Stimulated activated CD8-positive, alpha-beta memory T cell treated with anti-CD3 and anti-CD28 coated beads, Interleukin-15, amount 100 ng/mL, for 24 hours (primary cell): ENCODE measurements around the gene ULK4.

Source experiments
- DNase-seq: peaks from one replicate; pipeline ENCODE4 v3.0.0-alpha.2; 2020; ENCODE audit warnings: low read depth

Gene ULK4

DNA sequence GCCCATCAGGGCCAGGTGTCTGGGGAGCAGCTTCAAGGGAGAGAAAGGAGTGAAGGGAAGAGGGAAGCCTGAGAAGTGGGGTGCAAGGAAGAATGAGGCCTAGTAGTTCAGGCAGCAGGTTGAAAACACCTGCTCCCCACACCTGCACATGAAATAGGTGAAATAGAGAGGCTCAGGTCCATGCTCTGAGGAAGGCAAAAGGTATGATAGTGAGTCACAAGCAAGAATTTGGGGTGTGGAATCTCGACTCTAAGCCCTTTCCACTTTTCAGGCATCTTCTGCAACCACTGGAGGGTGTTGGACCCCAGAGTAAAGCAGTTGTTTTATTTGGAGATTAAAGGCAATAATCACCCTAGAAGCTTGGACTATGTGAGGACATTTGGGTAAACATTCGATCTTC lies 605.1 kb downstream of the ULK4 start:
- no peak for DNase-seq

DNA sequence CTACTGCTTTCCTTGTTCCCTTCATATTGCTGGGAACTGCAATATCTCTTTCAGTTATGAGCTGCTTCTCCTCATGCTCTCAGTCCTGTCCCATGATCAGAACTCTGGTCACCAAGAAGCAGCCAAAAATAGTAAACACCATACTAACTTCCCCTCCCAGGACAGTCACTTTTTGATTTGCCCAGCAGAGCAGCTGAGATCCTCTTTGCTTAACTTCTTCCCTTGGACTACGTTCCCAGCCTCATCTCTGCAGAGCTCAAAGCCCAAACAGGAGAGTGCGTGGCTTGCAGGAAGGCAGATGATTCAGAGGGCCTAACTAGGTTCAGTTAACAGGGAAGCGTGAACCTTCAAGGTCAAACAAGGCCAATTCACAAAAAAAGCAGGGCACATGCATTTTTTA lies 609.4 kb downstream of the ULK4 start:
- DNase-seq: no peak

DNA sequence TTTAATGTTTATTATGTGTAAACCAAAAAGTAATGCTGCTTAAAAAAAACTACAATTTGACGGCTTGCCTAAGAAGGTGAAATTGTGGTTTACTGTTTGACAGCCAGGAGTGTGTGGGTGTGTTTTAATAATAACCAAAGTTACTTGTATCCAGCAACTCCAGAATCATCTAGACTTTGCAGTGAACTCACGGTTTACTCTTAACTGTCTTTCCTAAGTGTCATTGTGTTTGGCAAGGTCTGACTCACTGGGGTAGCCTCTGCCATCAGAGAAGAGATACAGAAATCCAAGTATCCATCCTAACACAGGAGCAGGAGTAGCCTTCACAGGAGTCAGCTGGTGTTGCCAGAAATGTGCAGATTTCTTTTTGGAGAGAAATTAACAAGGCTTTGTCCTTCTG lies 611.5 kb downstream of the ULK4 start:
- DNase-seq: no peak

DNA sequence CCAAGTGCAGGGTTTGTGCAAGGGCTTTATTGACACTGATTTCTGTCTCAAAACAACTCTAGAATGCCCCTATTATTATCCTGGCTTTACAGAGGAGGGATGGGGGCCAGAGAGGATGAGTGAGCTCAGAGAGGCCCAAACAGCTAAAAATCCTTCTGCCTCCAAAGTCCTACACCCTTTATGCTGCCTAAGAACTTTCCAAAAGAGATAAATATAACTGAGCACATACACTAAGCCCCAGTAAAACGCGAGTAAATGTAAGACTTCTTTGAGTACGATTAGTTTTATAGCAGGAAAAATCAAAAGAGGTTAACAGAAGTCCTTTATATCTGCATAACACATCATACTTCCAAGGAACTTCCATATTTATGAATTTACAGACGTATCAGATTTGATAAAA lies 613.5 kb downstream of the ULK4 start:
- no peak for DNase-seq

DNA sequence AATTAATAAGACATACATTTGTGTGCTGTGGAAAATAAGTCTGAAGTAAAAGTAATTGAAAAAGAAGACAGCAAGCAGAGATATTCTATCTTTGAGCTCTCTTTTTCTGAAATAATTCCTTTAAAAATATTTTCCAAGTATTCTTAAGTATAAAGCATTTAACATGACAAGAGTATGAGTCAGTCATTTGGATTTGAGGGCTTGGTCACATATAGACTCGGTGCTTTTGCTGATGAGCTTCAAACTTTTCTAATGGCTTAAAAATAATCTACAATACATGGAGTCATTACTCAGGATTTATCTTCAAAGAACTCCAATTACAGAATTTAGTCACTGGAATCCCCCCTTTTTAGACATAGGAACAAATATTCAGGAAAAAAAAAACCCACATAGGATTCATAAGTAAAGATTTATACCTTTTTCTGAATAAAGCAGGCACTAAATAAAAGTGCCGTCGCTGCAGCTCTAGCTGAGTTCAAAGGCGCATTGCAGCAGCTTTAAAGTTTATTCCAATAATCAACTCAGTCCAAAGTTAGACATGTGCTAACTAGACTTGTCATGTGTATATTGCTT lies 615.1 kb downstream of the ULK4 start:
- DNase-seq: no peak

DNA sequence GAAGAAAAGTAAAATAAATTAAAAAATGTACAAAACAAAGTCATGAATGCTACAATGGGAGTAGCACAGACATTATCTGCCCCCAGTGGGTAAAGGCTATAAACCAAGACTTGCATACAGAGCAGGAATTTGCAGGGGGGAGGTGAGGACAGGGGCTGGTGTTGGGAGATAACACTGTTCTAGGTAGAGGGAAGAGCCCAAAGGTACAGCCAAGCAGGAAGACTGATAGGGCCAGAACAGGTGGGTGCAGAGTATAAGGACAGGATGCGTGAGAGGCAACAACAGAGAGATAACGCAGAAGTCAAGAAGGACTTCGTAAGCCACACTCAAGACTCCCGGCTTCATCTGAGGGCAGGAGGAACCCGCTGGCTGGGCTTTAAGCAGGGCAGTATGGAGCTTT lies 616.1 kb downstream of the ULK4 start:
- DNase-seq: no peak

DNA sequence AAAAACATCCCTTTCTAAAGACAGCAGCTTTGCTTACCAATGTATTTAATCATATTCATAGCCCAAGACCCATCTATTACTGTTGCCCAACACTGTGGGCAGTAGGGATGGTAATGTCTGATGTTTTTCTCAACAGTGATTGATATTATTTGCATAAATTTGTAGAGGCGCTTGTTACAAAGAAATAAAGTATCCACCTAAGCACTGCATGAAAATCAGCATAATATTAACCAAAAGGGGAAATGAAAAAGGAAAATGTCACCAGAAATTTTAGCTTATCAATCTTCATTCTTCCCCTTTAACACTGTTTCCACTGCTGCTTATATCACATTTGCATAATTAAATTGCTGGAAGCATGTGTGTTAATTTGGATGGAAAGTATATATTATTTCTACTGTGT lies 622.1 kb downstream of the ULK4 start:
- DNase-seq: no peak

DNA sequence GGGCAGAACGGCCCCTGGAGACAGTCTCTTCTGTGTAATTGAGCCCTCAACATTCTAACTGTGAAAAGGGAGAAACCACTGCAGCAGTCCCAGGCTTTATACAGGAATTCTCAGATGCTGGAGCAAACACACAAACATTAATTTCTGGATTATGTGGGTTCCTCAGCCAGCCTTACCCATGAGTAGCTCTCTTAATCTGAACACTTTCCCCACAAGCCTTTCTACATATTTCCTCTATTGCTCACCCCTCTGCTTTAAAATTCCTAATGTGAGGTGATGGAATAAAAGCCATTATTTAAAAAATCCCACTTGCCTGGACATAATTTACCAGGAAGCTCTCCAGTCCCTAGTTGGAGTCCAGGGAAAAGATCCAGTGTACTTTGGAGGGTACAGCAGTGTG lies 623.6 kb downstream of the ULK4 start:
- no peak for DNase-seq

DNA sequence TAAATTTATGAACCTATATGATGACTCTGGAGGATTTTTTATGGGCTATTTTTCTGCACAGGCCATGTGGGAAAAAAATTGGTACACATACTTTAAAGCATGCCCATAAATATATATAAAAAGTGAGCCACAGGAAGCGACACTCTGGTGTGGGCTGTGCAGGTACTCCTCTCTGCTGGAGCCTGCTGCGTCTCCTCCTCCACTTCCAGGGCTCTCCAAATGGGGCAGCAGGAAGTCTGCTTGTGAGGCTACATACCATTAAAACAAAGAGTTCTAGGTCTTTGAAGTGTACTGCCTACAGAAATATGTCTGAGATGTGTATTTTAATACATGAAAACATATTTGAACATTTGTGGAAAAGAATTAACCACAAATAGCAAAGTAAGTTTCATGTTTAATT lies 627.5 kb downstream of the ULK4 start:
- no peak for DNase-seq

DNA sequence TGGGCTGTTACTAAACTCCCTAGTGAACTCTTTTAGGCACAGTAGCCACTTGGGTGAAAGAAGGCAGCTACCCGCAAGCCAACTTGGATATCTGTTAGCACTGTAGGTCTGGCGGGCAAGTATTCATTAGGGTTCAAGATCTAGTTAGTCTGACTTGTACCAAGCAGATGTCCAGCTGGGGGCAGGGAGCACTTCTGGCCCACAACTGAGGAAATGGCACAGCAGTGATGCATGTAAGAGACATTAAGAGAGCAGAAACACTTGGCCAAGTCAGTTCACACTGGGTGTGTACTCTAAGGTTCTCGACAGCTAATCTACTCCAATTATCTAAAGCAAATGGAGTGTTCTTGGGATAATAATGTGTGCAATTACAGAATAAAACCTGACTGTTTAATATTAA lies 630.9 kb downstream of the ULK4 start:
- DNase-seq: no peak

DNA sequence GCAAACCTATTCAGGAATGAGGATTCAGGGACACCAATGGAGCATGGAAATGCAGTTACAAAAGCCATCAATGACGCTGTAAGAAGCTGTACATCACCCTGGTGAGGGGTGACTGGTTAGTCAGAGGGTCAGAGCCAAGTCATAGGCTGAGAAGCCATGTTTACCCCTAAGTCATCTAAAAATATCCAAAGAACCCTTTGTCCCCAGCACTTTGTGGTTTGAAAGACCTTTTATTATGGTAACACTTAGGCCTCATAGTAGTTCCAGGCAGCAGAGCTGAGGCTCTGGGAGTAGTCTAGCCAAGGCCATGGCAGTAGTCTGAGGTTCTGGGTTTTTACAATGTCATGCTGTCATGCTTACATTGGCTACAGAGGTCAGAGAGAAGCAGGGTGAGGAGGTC lies 631.4 kb downstream of the ULK4 start:
- DNase-seq: no peak

DNA sequence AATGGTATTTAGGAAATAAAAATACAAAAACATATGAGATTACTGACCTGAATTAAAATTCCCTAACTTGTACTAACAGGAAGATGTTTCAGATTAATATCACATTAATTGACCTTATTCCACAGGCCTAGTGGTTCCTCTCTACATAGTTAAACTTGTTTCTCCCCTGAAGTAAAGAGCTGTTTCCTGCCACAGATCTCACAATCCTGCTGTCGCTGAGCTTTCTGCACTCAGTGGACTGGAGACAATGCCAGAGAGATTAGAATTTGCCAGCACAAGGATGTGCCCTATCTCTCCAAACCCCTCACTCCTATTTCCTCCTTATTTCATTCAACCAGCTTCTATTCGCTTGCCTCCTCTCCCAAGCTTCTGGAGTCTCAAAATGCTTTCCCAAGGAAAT lies 632.0 kb downstream of the ULK4 start:
- no peak for DNase-seq

DNA sequence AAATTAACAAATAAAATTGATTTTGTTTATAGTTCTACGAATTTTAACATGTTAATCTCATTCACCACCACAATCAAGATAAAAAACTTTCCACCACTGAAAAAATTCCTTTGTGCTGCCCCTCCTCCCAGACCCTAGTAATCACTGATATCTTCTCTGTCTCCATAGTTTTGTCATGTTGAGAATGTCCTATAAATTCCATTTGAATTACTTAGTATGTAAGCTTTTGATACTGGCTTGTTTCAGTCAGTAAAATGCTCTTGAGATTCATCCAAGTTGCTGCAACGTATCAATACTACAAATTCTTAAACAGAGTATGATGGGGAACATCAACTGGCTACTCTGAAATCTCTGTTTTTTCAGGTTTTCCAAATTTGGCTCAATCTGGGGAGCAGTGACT lies 633.0 kb downstream of the ULK4 start:
- no peak for DNase-seq

DNA sequence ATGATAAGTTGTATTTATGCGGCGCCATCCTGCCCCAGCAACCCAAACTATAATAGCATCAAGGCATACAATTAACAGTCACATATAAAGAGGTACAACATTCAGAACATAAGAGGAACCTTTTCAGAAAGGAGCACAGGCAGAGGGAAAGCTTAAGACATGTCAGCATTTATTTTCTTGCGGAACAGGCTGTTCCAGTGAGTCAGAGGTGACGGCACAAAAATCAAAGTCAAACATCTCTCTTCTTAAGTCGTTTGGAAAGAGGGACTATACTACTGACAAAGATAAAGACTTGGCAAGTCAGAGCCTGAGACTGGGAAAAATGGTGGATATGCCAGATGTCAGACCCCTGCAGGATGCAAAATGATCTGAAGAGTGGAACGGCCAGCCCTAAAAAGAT lies 634.2 kb downstream of the ULK4 start:
- no peak for DNase-seq

DNA sequence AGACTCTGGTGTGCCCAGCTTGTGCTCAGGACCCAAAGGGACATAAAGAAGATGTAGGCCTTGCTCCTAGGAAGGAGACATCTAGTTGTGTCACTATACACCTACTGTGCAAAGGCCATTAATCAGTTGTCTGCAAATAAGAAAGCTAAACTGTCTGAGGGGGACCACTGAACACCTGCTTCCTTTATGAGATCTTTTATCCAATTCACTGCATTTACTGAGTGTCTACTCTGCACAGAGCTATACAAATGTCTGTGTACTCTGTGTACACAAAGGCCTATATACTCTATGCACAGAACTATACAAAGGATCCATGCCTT lies 637.8 kb downstream of the ULK4 start:
- no peak for DNase-seq

DNA sequence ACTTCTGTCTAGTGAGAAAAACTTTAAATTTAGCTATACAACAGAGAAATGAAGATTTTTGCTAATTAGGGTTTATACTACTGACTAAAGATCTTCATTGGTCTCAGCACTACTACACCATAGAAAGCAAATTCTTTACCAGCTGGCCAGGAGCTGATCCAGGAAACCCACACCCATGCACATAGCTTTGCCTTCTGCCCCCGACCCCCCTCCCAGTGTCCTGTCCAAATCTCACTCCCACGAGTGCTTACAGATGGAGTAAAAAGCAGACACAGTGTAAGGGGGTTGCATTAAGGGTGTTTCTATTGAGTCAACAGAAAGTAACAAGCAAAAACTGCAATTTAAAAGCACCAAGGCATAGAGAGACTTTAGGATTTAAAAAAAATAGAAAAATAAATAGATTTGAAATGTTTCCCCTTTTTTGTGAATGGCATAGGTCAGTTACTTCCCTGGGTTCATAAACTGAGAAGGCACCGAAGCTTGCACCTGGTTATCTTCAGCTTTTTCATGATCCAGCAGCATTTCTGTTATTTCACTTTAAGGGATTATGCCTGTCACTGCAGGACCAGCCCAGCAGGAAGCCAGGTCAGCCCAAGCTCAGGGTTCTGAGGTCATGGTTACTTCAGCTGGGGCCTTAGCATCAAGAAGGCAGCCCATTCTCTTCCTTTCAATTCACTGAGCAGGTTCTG lies 638.3 kb downstream of the ULK4 start:
- no peak for DNase-seq

DNA sequence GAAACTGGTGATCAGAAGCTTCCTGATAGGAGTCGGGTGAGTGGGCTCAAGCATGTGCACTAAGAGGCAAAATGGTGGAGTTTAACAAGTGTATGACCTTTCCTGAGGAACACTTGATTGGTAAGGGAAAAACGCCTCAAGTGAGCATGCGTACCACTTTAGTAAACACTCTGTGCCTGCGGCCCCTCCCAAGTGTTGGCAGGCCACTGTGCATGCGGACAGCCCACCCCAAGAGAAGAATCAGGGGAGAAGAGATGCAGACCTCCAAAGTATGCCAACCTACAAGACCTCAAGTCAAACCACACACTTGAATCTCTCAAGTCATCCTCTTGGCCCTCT lies 640.3 kb downstream of the ULK4 start:
- no peak for DNase-seq

DNA sequence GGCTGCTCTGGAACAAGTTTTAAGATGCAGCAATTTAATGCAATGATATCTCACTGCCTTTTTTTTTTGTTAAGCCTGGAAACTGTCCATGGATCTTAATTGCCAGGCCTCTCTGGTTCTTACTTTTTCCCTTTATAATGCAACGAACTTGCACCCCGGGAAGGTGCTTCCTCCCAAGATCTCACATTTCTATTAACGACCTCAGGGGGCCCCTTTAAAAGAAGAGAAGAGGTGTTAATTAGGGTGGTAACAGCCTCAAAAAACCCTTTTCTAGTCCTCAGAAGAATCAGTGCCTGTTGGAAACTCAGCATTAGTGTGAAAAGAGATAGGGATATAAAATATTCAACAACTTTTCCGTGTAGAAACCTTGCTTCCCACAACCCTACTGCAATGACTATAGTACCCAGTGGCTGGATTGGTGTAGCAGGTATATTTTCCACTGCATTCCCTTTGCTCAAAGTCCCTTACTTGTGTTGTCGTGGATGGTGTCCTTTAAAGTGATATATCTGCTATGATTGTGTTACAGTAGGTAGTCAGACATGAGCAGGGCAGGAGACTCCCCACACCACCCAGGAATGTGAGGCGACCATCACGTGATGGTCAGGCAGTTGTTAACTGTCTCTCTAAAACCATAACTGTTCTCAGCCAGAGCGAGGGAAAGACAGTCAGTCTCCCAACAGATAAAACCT lies 640.8 kb downstream of the ULK4 start:
- no peak for DNase-seq

DNA sequence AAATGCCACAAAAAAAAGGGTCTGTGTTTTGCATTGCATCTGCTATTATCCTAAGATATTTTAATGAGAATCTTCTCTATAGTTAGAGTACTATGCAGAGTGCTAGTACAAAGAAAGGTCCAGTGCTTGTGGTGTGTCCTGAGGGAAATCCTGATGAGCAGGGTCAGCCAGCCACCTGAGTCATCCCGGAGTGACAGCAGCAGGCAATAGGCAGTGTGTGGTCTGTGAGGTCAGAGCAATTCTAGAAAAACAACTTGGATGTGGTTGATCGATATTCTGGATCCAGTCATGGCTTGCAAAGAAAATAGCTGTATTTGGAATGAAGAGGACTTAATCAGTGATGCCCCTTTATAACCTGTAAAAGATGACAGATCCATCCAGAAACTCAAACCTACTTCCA lies 643.4 kb downstream of the ULK4 start:
- DNase-seq: no peak

DNA sequence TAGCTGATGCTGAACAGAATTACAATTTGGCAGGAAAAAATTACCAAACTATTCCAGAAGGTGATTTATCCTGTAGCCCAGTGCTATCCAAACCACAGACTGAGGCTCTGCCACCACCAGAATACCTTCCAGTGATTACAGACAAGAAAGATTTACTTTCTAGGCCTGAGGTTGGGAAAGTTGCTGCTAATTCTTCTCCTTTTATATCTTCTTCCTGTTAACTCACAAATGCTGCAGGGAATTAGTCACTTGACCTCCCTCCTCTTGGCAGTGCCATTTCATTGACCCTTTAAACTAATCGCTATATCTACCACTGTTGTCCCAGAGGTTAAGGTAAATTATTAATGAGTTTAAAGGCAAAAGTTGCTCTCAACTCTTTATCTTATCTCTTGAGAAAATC lies 644.2 kb downstream of the ULK4 start:
- no peak for DNase-seq

DNA sequence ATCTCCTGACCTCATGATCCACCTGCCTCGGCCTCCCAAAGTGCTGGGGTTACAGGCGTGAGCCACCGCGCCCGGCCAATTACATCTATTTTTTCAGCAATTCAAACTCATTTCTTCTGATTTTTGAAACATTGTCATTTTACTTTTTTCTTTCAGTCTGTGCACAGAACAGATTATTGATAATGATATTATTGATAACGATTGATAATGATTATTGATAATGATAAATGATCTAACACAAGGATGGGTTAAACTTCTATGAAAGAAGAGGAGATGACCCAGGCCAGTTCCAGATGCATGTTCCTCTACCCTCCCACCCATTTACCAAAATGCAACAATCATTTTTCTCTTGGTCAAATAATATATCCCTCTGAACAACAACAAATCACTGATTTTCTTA lies 644.6 kb downstream of the ULK4 start:
- DNase-seq: no peak

DNA sequence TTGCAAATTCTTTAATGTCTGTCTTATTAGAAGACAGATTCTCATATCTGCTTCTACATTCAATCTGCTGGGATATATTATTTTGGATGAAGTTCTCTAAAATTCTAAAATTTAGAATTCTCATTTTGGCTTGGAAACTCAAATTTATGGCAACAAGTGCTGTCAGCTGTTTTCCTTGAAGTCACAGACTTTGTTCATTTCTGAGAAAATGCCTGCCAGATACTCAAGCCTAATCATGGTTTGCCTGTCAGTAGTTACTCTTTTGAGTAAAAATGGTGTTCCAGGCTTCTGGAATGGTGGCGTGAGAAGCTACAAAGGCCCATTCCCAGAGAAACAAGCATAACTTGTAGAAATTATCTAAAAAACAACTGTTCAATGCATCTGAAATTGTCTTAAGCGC lies 646.8 kb downstream of the ULK4 start:
- DNase-seq: no peak

DNA sequence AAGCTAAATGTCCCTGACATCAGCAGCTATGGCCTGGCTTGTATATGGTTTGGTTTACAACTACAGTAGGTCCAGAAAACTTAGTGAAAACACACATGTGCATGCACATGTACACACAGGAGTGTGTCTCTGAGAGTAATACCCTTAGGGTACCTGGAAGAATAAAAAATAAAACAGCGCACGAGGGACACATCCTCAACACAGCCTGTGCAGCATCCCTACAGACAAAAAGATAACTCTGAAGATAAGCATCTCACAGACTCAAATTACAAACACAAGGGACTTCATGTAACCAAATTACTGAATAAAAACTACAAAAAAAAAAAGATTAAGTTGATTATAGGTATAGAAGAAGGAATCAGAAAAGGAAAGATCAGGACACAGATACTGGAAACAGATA lies 653.8 kb downstream of the ULK4 start:
- DNase-seq: no peak

DNA sequence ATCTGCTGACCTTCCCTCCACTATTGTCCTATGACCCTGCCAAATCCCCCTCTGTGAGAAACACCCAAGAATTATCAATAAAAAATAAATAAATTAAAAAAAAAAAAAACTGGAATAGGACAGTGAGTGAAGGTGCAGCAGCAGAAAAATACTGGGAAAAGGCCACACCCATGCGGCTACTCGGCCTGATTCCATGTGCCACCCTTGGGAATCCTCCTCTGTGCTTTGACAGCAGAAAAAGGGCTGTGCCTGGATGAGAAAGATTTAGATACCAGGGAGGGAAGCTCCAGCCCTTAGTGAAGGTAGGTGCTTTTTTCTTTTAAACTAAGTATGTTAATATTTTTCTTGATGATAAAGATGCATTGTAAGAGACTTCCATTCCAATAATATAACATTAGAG lies 654.8 kb downstream of the ULK4 start:
- no peak for DNase-seq
